Peyer's patch (tissue), 4 donors: ENCODE measurements around the gene ZBTB7B. TPM values are rescaled to one million over a fixed set of nuclear protein-coding genes. Genes with fewer than 3 reads are reported as not detected.

ENCODE experiments used
- DNase-seq, 3 donors: peaks; one replicate each; pipeline ENCODE4 v3.0.0-alpha.2; 2017 to 2019
- H3K27ac ChIP-seq, 4 donors: fragments of 200-600 bp; sonication (generic); one replicate each; pipeline ENCODE4 v1.5.1; 2016 to 2019
- H3K27me3 ChIP-seq, 2 donors: fragments of 200-600 bp; sonication (generic); one replicate each; pipeline ENCODE4 v1.5.1; 2019
- H3K36me3 ChIP-seq, 3 donors: fragments of 200-600 bp; sonication (generic); one replicate each; pipeline ENCODE4 v1.5.1; 2016 to 2019
- H3K4me1 ChIP-seq, 4 donors: fragments of 200-600 bp; sonication (generic); one replicate each; pipeline ENCODE4 v1.5.1; 2016 to 2019
- H3K4me3 ChIP-seq, 4 donors: fragments of 200-600 bp; sonication (generic); 1 replicate in 3 of 4; 2 replicates in 1 of 4; pipeline ENCODE4 v1.5.1; 2016 to 2019; ENCODE audit warnings: mild to moderate bottlenecking in 1 of 4
- H3K9me3 ChIP-seq, 4 donors: fragments of 200-600 bp; sonication (generic); one replicate each; pipeline ENCODE4 v1.5.1; 2016 to 2019; ENCODE audit warnings: mild to moderate bottlenecking in 1 of 4
- POLR2A ChIP-seq, 2 donors: fragments of 450-650 bp; IDR thresholded peaks; one replicate each; pipeline ENCODE4 v1.5.1; 2017; ENCODE audit warnings: antibody characterized with exemption in 2 of 2, mild to moderate bottlenecking in 2 of 2, moderate library complexity in 2 of 2
- total RNA-seq, 4 donors: library from RNA; depleted of rRNA; stranded (reverse); fragments of >200 nt; gene quantifications; one replicate each; pipeline ENCODE4 v1.1.0, GENCODE V29; 2016
- TF ChIP-seq, protein P1 (sequence below), 6 experiments: fragments of 450-650 bp in 4 of 6; fragments of 200-600 bp in 2 of 6; sonication (generic) in 1 of 6; IDR thresholded peaks; one replicate each; pipeline ENCODE4 v1.5.1; 2017 to 2019; ENCODE audit warnings: antibody characterized with exemption in 6 of 6, mild to moderate bottlenecking in 3 of 6, moderate library complexity in 1 of 6

Gene ZBTB7B
- total RNA-seq, 4 donors from 2014 or later: 35.5 to 412 (median 346) TPM

DNA sequence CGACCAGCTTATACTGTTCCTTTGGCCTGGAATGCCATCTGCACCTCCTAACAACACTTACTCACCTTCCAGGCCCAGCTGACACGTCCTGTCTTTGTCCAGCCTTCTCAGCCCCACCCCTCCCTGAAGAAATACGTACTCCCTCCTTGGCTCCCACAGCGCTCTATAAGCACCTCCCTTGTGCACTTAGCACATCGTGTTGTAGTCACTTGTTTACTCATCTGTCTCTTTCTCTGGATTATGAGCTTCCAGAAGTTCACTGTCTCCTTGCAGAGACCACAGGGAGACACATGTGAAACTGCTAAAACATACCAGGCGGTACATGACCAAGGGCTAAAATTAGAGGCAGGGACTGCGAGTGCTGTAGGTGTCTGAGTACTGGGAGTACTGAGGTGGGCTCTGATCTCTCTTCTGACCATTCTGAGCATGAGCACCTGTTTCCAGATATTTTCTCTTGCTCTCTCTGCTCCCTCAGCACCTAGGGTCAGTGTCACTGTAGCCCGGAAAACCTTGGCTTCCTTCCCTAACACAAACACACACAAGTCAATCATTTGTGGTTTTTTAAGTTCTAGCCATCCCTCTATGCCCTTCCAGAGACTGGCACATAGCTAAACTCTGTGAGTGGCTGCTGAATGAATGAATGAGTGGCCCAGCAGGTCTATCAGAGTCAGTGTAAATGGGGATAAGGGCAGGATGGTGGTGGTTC, 36.2 kb downstream of the ZBTB7B start:
- DNase-seq: peak in 2 of 3 donors; percentile 71 to 85
- TF ChIP-seq, protein P1, sequence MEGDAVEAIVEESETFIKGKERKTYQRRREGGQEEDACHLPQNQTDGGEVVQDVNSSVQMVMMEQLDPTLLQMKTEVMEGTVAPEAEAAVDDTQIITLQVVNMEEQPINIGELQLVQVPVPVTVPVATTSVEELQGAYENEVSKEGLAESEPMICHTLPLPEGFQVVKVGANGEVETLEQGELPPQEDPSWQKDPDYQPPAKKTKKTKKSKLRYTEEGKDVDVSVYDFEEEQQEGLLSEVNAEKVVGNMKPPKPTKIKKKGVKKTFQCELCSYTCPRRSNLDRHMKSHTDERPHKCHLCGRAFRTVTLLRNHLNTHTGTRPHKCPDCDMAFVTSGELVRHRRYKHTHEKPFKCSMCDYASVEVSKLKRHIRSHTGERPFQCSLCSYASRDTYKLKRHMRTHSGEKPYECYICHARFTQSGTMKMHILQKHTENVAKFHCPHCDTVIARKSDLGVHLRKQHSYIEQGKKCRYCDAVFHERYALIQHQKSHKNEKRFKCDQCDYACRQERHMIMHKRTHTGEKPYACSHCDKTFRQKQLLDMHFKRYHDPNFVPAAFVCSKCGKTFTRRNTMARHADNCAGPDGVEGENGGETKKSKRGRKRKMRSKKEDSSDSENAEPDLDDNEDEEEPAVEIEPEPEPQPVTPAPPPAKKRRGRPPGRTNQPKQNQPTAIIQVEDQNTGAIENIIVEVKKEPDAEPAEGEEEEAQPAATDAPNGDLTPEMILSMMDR (IDR thresholded peaks at IDR 0.05): peak in 1 of 6 experiments; percentile 4
- TF ChIP-seq POLR2A (IDR thresholded peaks at IDR 0.05): peak; percentile 42 to 76

DNA sequence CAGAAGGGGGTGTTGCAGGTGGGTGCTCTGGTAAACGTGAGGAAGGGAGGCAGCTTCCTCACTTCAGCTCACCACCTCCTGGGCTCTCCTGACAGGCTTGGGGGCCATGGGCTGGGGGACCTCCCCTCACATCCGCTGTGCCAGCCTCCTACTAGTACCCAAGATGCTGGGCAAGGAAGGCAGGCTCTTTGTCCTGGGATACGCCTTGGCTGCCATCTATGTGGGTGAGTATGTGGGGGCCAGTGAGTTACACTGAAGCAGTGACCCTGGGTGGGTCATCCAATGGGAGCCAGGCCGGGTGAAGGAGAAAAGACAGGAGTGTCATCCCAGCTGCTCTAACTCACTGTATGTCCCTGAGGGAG, 36.7 kb downstream of the ZBTB7B start:
- no peaks in the 10 kb centered on the region for H3K36me3 ChIP-seq
- peak overlapping the region in 3 of 4 donors; percentile 2 to 86 (median 76) for H3K27ac ChIP-seq
- peaks cover 0 to 27% (median 11%) of the 10 kb centered on the region in 4 donors for H3K4me1 ChIP-seq
- no peak for TF ChIP-seq POLR2A (IDR thresholded peaks at IDR 0.05)
- H3K27me3 ChIP-seq: no peaks in the 10 kb centered on the region
- no peak overlapping the region for H3K4me3 ChIP-seq
- DNase-seq: no peak
- H3K9me3 ChIP-seq: no peaks in the 10 kb centered on the region

More for the DNA sequence above, 36.2 kb downstream of the ZBTB7B start:
- Histone ChIP-seq H3K9me3 (no peaks in the 10 kb centered on the region), H3K4me1 (peaks cover 0 to 24% (median 8%) of the 10 kb centered on the region in 4 donors), H3K4me3 (no peak overlapping the region), H3K27ac (peak overlapping the region in 3 of 4 donors; percentile 2 to 86 (median 76)), H3K27me3 (no peaks in the 10 kb centered on the region), H3K36me3 (no peaks in the 10 kb centered on the region)

DNA sequence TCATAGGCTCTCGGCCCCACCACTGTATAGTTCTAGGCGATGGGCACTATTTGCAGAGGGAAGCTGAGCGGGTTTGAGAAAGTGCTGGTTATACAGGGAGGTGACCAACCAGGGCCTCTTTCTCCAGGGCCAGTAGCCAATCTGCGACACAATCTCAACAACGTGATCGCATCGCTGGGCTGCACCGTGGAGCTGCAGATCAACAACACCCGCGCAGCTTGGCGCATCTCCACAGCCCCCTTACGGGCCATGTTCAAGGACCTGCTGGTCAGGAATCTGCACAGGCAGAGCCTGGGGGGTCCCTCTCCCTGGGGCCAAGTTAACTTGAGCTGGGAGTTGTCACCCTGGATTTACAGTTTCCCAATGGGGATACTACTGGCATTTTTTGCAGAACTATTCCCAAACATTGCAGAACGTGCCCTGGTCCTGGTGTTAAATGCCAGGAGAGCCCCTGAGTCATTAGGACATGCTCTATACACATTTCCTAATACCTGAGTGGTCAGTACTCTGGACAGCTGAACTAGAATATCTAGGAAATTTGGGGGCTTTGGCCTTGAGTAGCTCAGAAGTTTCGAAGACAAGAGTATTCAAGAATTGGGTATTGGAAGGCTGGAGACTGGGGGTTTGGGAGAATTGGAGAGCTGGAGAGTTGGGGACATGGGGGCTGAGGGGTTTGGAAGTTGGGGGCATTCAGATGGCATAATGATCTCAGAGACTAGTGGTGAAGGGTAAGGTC, 37.9 kb downstream of the ZBTB7B start:
- no peak for DNase-seq
- Histone ChIP-seq H3K4me1 (peaks cover 3 to 38% (median 14%) of the 10 kb centered on the region in 4 donors), H3K27ac (no peak overlapping the region), H3K36me3 (no peaks in the 10 kb centered on the region), H3K9me3 (no peaks in the 10 kb centered on the region), H3K4me3 (no peak overlapping the region), H3K27me3 (no peaks in the 10 kb centered on the region)
- TF ChIP-seq POLR2A (IDR thresholded peaks at IDR 0.05): no peak
- TF ChIP-seq, protein P1 (IDR thresholded peaks at IDR 0.05): no peak

- Histone ChIP-seq H3K36me3 (no peaks in the 10 kb centered on the region), H3K4me3 (no peak overlapping the region), H3K27me3 (no peaks in the 10 kb centered on the region), H3K4me1 (peaks cover 3 to 36% (median 13%) of the 10 kb centered on the region in 4 donors), H3K27ac (peak overlapping the region in 3 of 4 donors; percentile 74 to 93 (median 78)), H3K9me3 (no peaks in the 10 kb centered on the region)
- no peak for TF ChIP-seq POLR2A (IDR thresholded peaks at IDR 0.05)
- TF ChIP-seq, protein P1 (IDR thresholded peaks at IDR 0.05): no peak
- no peak for DNase-seq
These were observed 40.2 kb downstream of the ZBTB7B start for GRCh38 chr1:155042789-155043188.

DNA sequence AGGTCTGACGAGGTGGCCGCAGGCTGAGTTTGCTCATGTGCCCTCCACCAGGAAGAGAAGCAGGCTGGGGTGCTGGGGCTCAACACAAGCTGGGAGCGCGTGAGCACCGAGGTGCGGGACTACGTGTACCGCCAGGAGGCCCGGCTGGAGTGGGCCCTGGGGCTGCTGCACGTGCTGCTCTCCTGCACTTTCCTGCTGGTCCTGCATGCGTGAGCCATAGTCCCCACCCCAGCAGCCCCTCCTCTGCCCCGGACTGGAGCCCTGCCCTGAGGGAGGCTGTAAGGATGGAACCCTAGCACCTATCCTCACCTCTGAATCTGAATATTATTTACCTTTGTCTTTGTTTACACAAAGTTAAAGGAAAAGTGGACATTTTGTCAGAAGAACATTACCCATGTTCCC, 40.7 kb downstream of the ZBTB7B start:
- Histone ChIP-seq H3K4me3 (no peak overlapping the region), H3K36me3 (no peaks in the 10 kb centered on the region), H3K27ac (peak overlapping the region in 3 of 4 donors; percentile 74 to 93 (median 78)), H3K9me3 (no peaks in the 10 kb centered on the region), H3K4me1 (peaks cover 3 to 31% (median 10%) of the 10 kb centered on the region in 4 donors), H3K27me3 (no peaks in the 10 kb centered on the region)
- peak in 2 of 3 donors; percentile 65 to 79 for DNase-seq
- TF ChIP-seq POLR2A (IDR thresholded peaks at IDR 0.05): no peak
- TF ChIP-seq, protein P1 (IDR thresholded peaks at IDR 0.05): peak in 2 of 6 experiments; percentile 24 to 25

- H3K4me1 ChIP-seq: peaks cover 3 to 26% (median 10%) of the 10 kb centered on the region in 4 donors
- TF ChIP-seq, protein P1 (IDR thresholded peaks at IDR 0.05): peak in 3 of 6 experiments; percentile 23 to 37 (median 27)
- TF ChIP-seq POLR2A (IDR thresholded peaks at IDR 0.05): peak; percentile 7 to 52
- no peaks in the 10 kb centered on the region for H3K9me3 ChIP-seq
- peak in 2 of 3 donors; percentile 72 to 77 for DNase-seq
- no peaks in the 10 kb centered on the region for H3K36me3 ChIP-seq
- H3K27ac ChIP-seq: peak overlapping the region in 3 of 4 donors; percentile 74 to 93 (median 78)
- no peak overlapping the region for H3K4me3 ChIP-seq
- H3K27me3 ChIP-seq: no peaks in the 10 kb centered on the region
These were observed 41.2 kb downstream of the ZBTB7B start for GRCh38 chr1:155043793-155044192.
